Epithelial cell of proximal tubule (primary cell): ENCODE measurements around the gene PLXNA2. TPM values are rescaled to one million over a fixed set of nuclear protein-coding genes. Genes with fewer than 3 reads are reported as not detected.

Source experiments
- DNase-seq: peaks from one replicate; pipeline ENCODE4 v3.0.0-alpha.2; 2011; ENCODE audit warnings: low read depth
- H3K4me3 ChIP-seq: 2 replicates; pipeline ENCODE4 v1.5.1; 2011; ENCODE audit warnings: low read depth, mild to moderate bottlenecking, low read length
- total RNA-seq: library from RNA; depleted of rRNA; stranded (reverse); fragments of >200 nt; gene quantifications from 2 replicates; pipeline ENCODE4 v1.2.3, GENCODE V29; 2015
- TF ChIP-seq, protein P1 (sequence below): conservative IDR thresholded peaks from 2 replicates; pipeline ENCODE4 v1.5.1; 2012; ENCODE audit warnings: low read depth, mild to moderate bottlenecking, low read length

Gene PLXNA2
- total RNA-seq, 1 donor from 2014 or later = 5.7 TPM

DNA sequence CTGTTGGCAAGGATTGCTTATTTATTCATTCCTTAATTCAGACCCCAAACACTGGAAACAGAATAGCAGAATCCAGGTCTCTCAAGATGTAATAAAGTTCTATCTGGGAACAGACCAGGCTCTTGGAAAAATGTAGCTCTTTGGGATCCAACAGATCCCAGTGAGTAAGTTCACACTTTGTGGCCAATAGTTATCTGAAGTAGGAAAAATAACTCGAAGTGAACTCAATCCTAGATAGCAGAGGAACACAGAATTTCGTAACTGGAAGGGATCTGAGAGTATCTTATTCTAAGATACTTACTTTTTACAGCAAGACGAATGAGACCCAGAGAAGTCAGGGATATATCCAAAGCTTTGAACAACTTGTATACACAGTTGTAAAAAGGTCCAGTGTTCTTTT, 182.6 kb downstream of the PLXNA2 start:
- TF ChIP-seq, protein P1, sequence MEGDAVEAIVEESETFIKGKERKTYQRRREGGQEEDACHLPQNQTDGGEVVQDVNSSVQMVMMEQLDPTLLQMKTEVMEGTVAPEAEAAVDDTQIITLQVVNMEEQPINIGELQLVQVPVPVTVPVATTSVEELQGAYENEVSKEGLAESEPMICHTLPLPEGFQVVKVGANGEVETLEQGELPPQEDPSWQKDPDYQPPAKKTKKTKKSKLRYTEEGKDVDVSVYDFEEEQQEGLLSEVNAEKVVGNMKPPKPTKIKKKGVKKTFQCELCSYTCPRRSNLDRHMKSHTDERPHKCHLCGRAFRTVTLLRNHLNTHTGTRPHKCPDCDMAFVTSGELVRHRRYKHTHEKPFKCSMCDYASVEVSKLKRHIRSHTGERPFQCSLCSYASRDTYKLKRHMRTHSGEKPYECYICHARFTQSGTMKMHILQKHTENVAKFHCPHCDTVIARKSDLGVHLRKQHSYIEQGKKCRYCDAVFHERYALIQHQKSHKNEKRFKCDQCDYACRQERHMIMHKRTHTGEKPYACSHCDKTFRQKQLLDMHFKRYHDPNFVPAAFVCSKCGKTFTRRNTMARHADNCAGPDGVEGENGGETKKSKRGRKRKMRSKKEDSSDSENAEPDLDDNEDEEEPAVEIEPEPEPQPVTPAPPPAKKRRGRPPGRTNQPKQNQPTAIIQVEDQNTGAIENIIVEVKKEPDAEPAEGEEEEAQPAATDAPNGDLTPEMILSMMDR = no peak
- DNase-seq = no peak
- H3K4me3 ChIP-seq = no peak overlapping the region

DNA sequence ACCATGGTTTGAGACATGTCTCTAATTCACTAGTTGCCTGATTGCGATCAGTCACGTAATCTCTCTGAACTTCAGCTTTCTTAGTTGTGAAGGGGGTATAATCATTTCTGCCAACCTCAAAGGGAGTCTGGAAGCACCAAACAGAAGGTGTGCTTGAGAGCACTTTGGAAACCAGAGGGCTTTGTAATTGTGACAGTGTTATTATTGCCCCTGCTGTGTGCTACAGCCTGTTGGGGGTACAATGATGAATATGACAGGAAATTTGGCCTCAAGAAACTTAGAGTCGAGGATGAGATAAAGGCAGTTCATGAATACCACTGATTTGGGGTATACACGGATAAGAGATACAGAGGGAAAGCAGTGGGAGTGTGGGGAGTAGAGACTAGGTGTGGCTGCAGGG, 183.1 kb downstream of the PLXNA2 start:
- TF ChIP-seq, protein P1 = no peak
- H3K4me3 ChIP-seq = no peak overlapping the region
- DNase-seq = no peak

DNA sequence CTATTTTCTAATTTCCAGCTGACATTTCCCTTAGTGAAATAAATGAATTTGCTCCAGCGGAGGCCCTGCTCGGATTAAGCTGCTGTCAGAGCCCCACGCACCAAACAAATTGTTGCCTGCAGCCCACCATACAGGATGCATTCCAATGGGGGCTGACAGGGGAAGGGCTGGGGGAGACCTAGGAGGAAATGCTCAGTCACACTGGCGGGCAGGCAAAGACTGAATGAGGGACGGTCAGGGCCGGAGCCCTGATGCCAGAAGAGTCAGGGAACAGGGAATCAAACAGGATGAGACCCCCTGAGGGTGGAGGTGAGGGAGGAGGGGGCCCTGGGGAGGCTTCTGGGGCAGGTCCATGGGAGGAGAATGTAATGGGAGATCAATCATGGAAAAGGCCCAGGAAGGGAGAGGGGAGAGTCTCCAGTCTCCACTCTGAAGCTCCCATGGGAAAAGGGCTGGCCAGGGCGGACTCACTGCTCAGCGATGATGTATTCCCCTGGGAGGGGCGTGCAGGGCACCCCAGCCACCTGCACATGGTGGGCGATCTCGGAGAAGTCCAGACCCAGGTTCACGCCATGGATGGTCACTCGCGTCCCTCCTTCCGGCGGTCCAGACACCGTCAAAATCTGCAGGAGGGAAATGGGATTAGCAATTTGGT, 183.8 kb downstream of the PLXNA2 start:
- no peak for DNase-seq
- no peak overlapping the region for H3K4me3 ChIP-seq
- TF ChIP-seq, protein P1 = no peak

DNA sequence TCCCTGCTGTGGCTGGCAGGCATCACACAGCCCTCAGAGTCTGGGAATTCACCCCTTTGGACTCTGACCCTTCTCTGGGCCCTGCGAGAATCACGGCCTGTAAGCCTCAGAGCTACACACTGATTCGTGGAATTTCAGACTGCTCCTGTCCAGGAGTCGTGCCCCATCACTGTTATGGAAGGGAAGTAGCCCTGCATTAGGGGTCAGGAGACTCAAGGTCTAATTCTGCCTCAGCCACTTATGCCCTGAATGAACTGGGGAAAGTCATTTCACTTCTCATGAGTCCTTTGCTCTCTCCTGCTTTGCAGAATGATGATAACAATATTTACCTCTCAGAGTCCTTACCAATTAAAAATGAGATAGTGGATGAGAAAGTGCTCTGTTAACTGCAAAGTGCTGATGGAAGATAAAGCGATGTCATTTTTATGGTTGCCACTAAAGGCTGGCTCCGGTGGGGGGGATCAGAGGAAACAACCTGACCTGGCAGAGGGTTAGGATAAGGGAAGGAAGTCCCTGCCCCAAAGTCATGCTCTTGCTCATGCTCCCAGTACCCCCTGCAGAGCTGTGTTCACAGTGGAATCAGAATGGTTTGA, 184.7 kb downstream of the PLXNA2 start:
- DNase-seq = no peak

GRCh38 chr1:208058756-208059155, 185.4 kb downstream of the PLXNA2 start:
- no peak overlapping the region for H3K4me3 ChIP-seq

More for the DNA sequence above, 184.7 kb downstream of the PLXNA2 start:
- H3K4me3 ChIP-seq = no peak overlapping the region
- TF ChIP-seq, protein P1 = no peak

DNA sequence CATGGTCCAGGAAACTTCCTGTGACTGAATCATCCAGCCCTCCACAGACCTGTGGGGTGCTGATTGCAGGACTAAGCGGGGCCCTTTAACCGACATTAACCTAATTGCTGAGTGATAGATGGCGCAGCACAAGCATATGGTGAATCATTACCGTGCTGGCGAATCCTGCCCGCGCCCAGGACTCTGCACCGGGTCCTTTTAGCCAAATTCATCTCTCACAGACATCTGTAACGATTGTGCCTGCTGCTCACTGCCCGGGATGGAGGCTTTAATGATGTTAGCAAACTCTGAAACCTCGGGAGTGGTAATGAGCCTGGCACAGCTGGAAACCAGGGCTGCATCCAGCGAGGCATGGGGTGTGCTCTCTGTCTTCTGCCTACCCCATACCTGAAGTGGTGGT, 185.9 kb downstream of the PLXNA2 start:
- DNase-seq = no peak
- TF ChIP-seq, protein P1 = no peak
- no peak overlapping the region for H3K4me3 ChIP-seq

More at GRCh38 chr1:208058756-208059155, 185.4 kb downstream of the PLXNA2 start:
- DNase-seq = no peak
- TF ChIP-seq, protein P1 = no peak

GRCh38 chr1:208057056-208057455, 187.1 kb downstream of the PLXNA2 start:
- TF ChIP-seq, protein P1 = no peak
- DNase-seq = no peak
- H3K4me3 ChIP-seq = no peak overlapping the region
